GM18520 (cell line): ENCODE results near the gene PLCE1.
"Not testable (repeated sequence)": the region's sequence is repeated elsewhere in the genome, so short reads cannot be mapped to it uniquely, and the experiment has no call there.

Source experiments
- ATAC-seq: cut with Tn5 transposase; IDR thresholded peaks from one replicate; pipeline ENCODE4 v1.9.1; 2021; ENCODE audit not compliant: unreplicated experiment

Gene PLCE1

DNA sequence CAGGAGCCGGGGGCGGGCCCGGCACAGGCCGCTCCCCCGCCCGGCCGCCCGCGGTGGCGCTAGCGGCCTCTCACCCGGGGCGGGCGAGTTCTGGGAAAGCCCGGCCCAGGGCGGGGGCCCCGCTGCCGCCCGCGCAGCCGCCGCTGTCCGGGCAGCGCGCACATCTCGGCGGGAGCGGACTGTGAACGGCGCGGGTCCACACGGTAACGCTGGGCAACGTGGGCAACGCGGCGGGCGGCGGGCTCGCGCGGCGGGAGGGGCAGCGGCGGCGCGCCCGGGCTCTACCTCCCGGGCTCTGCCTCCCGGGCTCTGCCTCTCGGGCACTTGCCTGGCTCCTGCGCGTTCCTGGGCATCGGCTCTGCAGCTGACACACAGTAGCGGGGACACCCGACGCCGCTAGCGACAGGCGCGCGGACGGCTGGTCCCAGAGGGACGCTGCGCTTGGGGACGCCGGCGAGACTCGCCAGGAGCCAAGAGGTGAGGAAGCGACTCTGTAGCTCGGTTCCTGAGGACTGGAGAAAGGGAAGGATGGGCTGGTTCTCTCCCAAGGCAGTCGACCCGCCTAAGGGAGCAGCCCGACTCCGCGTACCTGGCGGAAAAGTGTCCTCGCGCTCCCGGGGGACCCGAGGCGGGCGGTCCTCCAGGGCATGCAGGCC, at the start of gene PLCE1:
Gene PLCE1 (plus strand): TSS at position 150 of the 656 bp plus-strand sequence. CDS start 37,116 bp downstream, outside the sequence.
- no peak for ATAC-seq

DNA sequence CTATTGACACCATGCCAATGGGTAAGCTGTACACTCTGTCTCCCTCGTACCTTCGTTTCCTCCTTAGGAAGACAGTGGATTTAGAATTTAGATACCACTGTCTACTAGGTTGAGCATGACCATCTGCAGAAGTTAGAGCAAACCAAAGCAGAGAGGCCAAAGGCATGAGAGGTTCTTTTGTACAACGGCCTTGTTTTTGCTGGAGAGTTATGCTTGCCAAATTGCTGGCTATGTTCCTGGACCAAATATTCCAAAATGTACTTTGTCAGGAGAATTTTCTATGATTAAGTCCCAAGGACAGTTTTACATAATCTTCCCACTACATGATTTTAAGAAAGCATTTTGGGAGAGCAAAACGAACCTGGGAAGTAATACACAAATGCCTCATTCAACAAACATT, 47.9 kb upstream of the PLCE1 start:
- ATAC-seq = no peak

DNA sequence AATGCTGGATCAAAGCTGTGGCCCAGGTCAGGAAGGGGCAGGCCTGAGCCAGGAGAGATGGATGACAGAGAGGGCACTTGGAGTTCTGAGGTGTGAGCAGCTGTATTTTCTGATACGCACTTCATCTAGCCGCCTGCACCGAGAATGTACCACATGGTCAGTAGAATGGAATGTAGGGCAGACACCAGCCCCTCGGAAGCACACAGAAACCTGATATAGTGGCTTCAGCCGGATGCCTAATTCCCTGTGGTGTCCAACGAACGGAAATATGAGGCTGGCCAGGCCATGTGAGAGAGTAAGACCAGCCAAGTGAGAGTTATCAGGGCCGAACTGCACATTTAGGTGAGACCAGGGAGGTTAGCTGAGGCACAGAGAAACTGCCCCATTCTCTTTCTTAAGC, 46.7 kb upstream of the PLCE1 start:
- ATAC-seq = no peak

DNA sequence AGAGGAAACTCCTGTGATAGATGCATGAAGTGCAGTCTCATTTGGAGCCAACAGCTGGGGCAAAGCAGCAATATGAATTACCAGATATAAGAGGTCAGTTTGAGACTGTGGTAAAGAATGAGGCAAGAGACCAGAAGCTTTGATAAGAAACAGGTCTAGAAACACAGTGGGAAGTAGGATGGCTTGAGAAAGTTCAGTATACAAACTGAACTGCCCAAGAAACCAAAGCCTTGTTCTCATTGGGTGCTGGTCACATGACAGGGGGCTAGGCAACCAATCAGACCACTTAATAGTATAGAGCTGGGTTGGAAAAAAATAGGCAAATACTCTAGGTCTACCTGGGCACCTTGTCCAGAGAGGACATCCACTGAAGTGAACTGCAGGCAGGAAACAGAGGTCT, 46.2 kb upstream of the PLCE1 start:
- no peak for ATAC-seq

DNA sequence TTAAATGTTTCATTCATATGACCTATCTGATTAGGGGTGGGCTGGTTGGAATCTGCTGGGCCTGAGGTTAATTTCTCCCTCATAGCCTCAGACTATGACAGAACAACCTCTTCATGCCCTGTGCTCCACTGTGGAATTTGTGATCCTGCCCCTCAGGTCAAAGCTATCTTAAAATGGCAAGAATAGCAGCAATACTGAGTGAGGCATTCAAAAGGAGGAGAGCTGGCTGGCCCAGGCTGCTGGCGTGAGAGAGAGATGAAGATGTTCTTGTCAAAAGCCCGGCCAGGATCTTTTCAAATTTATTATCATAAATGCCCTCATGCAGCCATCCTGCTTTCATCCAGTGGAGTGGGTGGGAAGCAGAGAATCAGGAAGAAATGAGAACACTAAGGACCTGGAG, 41.8 kb upstream of the PLCE1 start:
- ATAC-seq = no peak

DNA sequence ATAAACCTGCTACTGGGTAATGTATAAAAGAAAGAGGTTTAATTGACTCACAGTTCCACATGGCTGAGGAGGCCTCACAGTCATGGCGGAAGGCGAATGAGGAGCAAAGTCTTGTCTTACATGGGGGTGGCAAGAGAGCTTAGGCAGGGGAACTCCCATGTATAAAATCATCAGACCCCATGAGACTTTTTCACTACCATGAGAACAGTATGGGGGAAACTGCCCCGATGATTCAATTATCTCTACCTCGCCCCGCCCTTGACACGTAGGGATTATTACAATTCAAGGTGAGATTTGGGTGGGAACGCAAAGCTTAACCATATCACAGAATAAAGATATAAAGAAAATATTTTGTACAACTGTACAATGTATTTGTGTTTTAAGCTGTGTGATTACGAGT, 39.4 kb upstream of the PLCE1 start:
- no peak for ATAC-seq

DNA sequence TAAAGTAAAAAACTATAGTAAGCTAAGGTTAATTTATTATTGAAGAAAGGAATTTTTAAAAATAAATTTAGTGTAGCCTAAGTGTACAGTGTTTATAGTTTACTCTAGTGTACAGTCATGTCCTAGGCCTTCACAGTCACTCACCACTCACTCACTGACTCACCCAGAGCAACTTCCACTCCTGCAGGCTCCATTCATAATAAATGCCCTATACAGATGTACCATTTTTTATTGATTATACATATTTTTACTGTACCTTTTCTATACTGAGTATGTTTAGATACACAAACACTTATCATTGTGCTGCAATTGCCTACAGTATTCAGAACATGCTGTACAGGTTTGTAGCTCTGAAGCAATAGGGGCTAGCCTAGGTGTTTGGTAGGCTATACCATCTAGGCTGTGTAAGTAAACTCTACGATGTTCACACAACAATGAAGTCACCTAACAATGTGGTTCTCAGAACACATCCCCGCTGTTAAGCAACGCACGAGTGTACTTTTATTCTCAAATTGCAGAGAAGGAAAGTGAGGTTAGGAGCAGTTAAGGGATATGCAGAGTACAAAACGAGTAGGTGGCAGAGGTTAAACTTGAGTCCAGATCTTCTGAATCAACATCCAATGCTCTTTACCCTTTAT, 38.9 kb upstream of the PLCE1 start:
- ATAC-seq = no peak

DNA sequence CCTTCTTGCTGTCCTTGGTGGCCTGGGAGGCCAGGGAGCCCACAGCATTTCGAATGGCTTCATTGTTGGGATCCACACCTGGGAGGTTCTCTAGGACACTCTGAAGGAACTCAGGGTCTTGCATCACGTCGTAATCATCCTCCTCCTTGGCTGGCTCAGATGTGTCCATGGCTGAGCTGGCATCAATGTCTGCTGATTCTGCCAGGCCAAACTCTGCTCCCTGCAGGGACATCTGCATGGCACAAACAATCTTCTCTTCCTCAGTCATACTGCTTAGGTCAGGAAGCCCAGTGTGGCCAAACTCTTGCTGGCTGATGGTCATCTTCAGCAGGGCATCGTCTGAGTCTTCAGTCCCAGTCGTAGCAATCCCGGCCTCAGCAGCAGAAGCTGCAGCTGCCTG, 34.9 kb upstream of the PLCE1 start:
- ATAC-seq = no peak

DNA sequence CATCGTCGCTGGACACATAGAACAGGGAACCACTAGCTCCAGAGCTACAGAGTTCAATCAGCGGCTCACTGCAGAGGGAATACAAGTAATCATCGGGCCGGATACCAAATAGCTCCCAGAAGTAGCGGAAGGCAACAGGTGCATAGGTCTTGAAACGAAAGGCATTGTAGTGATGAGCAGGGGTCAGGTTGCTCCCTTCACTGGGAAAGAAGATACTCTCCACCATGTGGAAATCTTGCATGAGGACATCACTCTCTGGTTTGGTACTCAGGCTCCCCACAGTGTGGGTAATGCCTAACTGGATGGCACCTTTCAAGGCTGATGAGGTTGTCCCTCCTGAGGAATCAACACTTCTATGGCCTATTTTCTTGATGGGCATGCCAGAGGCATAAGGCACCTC, 32.7 kb upstream of the PLCE1 start:
- ATAC-seq = not testable (repeated sequence)

DNA sequence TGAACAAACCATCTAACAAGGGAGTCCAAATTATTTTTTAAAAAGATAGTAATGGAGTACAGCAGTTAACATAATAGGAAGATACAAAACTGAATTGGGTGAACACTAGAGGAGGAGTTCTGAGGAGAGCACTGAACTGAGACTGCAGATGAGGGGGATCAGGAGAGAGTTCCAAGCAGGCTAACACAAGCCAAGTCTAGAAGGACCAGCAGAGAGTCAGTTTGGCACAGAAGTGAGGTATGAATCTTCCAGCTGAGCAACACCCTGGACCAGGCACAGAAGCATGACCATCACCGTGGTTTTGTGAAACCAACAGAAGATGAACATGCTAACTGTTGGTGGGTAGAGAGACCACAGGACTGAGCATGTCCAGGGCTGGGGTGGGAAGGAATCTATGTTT, 30.8 kb upstream of the PLCE1 start:
- no peak for ATAC-seq

DNA sequence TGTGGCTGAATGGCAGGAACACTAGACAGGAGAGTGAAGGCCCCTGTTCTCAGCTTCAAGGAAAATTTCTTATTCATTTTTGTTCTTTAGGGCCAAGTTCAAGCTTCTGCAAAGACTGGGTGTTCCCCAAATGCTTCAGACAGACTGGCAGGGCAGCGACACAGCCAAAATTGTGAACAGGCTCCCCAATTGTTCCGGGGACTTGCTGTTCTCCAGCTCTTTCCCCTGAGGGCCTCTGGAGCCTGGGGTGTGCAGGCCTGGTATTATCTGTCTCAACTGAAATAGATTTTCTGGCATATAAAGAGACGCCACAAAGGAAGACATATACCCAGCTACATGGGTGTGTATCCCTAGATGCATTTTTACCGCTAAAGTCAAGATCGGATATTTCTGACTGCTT, 30.3 kb upstream of the PLCE1 start:
- no peak for ATAC-seq

DNA sequence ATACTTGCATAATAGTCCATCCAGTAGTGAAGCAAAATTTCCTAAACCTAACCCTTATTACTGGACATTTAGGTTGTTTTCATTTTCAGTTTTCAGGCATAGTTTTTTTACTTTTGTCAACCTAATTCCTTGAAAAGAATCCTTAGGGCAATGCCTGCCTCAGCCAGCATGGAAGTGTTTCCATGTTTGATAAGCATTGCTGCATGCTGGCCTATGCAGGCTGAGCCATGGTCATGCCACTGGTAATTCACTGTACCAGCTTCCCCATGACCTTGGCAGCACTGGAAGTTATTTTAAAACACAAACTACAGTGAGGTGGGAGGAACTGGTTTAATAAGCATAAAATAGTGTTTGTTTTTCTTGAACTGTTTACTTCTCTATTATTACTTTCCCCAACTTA, 27.8 kb upstream of the PLCE1 start:
- no peak for ATAC-seq

DNA sequence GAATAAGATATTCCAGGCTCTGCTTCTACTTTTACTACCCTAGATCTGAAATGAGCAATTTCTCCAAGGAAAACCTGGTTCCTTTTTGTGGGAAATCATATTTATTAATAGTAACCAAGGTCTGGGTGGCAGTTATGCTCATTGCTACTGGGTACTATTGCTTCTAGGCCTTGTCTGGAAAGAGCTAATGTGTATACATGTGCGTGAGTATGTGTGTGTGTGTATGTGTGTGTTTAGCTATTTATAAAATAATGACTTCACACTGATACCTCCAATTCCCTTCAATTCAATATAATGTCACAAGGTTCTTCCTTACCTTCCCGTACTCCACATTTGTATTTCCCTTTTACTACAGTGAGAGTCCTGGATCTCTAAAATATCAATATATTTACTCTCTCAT, 26.0 kb upstream of the PLCE1 start:
- ATAC-seq = no peak

DNA sequence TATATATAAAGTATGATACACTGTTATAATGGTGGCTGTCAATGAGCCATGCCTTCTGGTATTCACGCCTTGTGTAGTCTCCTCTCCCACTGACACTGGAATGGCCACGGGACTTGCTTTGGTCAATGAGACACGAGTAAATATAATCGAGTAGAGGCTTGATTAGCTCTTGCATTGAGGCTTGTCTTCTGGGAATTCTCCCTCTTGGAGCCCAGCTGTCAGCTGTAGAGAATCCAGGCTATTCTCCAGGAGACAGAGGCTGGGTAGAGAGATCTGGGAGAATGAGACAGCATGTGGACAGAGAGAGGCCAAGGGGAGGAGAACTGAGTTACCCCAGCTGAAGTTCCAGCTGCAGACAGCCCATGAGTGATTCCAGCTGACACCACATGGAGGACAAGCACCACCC, 25.2 kb upstream of the PLCE1 start:
- ATAC-seq = no peak

DNA sequence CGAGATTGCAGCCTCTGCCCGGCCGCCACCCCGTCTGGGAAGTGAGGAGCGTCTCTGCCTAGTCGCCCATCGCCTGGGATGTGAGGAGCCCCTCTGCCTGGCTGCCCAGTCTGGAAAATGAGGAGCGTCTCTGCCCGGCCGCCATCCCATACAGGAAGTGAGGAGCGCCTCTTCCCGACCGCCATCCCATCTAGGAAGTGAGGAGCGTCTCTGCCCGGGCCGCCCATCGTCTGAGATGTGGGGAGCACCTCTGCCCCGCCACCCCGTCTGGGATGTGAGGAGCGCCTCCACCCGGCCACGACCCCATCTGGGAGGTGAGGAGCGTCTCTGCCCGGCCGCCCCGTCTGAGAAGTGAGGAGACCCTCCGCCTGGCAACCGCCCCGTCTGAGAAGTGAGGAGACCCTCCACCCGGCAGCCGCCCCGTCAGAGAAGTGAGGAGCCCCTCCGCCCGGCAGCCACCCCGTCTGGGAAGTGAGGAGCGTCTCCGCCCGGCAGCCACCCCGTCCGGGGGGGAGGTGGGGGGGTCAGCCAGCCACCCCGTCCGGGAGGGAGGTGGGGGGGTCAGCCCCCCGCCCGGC, 23.2 kb upstream of the PLCE1 start:
- ATAC-seq = not testable (repeated sequence)

DNA sequence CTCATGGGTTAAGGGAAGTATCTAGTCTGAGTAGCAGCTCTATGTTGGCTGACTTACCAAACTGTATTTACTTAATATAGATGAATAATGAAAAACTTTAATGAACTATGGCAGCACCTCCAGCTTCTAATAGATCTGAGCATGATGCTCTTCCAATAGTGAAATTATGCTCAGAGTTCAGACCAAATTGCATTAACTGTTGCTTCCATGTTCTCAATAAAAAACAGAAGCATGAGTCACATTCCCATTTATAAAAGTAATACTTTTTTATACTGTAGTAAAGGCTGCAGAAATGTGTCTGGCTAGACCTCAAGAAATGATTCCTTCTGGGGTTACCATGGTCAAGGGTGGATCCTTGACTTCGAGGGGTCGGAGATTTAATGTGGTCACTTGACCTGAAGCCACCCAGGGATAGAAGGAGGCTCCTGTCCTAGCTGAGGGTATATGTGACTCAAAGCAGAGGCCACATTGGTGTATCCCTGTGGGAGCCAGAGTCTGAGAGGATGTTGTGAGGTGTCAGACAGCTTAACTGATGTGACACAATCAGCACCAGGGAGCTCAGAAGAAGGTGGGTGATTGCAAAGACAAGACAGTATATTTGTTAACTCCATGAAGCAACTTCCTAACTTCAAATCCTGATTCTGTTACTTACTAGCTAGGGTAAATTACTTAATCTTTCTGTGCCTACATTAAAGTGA, 19.8 kb upstream of the PLCE1 start:
- ATAC-seq = no peak

DNA sequence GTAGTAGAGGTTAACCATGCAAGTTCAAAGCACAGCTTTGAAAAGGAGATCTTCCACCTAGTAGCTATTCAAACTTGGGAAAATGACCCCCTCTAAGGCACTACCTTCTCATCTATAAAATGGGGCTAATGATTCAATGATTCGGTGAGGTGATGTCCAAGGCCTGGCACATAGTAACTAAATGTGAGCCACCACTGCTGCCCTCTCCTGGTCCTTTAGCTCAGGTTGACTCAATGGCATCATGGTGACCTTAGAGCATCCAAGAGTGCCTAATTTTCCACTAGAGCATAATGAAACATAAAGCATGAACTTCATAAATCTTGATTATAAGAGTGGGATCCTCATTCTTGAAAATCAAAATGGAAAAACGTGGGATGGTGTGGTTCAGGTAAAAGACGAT, 16.3 kb upstream of the PLCE1 start:
- no peak for ATAC-seq

DNA sequence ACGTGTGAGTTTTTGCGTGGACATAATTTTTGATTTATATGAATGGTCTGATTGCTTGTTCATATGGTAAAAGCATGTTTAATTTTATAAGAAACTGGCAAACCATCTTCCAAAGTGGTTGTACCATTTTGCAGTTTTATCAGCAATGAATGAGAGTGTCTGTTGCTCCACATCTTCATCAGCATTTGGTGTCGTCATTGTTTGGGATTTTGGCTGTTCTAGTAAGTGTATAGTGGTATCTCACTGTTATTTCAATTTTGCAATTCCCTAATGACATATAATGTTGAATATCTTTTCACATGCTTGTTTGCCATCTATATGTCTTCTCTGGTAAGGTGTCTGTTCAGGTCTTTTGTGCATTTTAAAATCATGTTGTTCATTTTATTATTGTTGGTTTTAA, 13.2 kb upstream of the PLCE1 start:
- ATAC-seq = no peak

DNA sequence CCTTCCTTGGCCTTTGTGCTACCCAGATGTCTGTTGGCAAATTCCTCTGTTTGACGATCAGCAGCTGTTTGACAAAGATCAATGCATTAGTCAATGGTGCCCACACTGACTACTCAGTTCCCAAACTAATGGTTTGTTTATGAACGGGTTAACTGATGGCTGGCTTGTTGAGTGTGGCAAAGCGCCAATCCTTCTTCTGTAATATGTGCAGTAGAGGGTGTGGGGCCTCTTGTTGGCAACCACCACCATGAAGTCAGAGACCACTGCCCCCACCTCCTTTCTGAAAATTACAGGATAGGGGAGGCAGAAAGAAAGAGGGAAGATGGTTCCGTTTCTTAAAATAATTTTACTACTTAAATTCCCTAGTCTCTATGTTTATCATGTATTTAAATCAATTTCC, 2.6 kb upstream of the PLCE1 start:
- ATAC-seq = no peak

DNA sequence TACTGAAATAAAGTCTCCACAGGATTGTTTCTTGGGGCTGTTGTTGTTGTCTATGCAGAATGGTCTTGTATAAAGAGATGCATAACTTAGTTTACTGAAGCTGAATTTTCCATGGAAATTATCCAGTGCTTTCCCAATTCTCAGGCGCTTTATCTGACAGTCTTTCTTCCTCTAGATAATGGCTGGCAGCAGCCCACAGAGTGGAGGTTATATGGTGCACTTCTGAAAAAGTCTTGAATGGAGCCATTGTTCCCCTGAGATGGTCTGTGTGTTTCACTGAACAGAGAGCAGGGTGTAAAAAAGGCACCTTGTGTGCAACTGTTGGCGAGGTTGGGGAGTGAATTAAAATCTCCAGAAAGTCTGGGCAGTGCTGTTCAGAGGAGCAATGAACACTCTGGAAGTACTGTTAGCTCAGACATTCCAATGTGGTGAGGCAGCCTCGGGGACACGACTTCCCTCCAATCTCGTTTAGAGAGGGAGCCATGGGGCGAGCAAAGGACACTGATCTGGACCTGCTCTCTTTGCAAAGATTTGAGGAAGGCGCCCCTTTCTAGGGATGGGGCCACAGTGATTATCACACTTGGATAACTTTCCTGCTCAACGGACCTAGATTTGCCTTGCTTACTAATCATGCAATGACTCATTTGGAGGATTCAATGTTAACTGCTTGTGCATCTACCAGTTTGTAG, 2.0 kb upstream of the PLCE1 start:
- no peak for ATAC-seq

DNA sequence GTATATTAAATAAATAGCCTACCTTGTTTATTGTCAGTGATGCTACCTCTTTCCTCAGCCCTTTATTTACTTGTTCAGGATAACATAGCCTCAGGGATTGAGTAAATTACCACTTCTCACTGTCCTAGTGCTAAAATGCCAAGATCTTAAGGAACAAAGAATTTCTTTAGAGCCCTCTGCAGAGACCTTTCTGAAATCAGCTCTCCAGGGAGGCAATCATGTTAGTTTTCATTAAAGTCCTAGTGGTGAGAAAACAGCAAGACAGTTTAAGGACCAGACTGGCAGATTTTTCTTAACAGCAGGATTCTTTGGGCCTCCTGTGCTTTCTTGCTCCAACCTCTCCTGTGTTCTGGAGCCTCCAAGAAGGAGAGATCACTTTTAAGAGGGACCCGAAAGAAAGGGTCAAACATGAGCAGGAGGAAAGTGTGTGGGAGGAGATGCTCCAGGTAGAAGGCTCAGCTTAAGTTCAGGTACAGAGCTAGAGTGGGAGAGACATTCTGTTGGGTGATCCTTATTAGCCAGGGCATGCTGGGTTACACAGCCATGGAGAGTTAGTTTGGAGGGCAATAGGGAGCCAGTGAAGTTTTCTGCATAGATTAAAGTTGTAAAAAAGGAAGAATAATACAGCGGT, 1.2 kb upstream of the PLCE1 start:
- no peak for ATAC-seq
